Stimulated activated CD8-positive, alpha-beta memory T cell treated with anti-CD3 and anti-CD28 coated beads, Interleukin-2, amount 100 ng/mL, for 48 hours (primary cell): Measurements from ENCODE around the gene COX4I2.
"Not testable (repeated sequence)": the region's sequence is repeated elsewhere in the genome, so short reads cannot be mapped to it uniquely, and the experiment has no call there.

Experiments
- DNase-seq, 2 donors: peaks; one replicate each; pipeline ENCODE4 v3.0.0-alpha.2; 2020; ENCODE audit warnings: low read depth in 2 of 2

Gene COX4I2

GRCh38 chr20:31637660-31638059, at the start of gene COX4I2:
COX4I2 (plus strand) TSS chr20:31637912; CDS start chr20:31639018, 1,106 bp downstream.
- DNase-seq, result no peak

GRCh38 chr20:31590717-31591225, 46.9 kb upstream of the COX4I2 start:
- no peak for DNase-seq

GRCh38 chr20:31593221-31594001, 44.3 kb upstream of the COX4I2 start:
- DNase-seq, result peak in 1 of 2 donors; percentile 38

DNA sequence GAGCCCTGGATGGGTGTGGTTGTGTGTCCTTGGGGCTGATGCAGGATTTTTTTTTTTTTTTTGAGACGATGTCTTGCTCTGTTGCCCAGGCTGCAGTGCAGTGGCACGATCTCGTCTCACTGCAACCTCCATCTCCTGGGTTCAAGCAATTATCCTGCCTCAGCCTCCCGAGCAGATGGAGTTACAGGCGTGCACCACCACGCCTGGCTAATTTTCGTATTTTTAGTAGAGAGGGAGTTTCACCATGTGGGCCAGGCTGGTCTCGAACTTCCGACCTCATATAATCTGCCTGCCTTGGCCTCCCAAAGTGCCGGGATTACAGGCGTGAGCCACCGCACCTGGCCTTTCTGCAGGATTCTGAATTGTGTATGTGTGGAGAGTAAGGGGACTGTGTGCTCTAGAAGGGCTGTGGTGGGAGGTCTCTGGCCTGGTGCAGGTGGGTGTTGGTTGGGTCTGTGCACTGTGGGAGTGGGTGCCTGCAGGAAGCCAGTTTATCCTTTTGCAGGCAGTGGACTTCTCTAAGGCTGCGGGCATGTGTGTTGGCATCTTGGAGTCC, 43.6 kb upstream of the COX4I2 start:
- no peak for DNase-seq

DNA sequence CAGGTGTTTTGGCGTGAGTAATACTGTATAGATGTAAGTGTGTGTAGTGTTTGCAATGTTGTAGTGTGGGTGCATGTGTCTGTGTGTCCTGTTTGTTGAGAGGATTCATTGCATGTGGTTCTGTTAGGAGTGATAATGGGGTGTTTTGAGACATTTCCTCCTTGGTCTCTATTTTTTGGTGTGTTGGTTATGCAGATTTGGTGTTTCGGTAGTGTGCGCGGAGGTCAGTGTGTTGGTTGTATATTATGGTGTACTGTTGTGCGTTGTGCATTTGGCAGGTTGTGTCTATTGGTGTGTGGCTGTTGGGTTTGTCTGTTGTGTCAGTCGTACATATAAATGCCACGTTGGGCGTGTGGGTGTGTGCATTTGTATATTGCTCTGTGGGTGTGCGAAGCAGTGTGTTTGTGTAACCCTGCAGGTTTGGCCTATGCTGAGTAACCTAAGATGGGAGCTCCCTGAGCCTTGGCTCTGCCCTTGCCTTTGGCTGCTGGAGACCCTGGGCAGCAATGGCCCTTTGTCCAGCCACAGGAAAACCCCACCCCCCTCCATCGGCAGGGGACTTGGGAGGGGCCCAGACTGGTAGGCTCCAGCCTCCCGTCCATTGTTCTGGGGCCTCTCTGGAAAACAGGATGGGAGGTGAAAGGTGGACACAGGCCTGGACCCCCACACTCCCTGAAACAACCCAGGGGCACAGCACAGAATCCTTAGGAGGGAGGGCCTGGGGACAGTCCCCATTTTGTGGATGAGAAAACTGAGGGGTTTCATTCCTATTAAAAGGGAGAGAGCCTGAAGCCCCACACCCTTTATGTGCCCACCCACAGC, 42.9 kb upstream of the COX4I2 start:
- DNase-seq, result no peak

DNA sequence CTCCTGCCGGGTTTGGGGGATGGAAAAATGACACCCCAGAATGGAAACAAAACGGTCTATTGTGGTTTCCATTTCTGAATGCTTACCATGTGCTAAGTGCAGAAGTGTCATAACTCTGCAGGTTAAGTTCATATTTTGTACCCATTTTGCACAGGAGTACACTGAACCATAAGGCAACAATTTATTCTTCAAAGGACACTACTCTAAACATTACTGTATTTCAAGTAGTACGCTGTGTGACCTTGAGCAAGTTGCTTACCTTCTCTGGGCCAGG, 42.4 kb upstream of the COX4I2 start:
- DNase-seq, result no peak

GRCh38 chr20:31595654-31596411, 41.9 kb upstream of the COX4I2 start:
- DNase-seq, result no peak

GRCh38 chr20:31596412-31596715, 41.3 kb upstream of the COX4I2 start:
- not testable (repeated sequence) for DNase-seq

- DNase-seq, result no peak
Measured at GRCh38 chr20:31596831-31597480, 40.8 kb upstream of the COX4I2 start.

- DNase-seq, result no peak
Measured at GRCh38 chr20:31597481-31597855, 40.2 kb upstream of the COX4I2 start.

DNA sequence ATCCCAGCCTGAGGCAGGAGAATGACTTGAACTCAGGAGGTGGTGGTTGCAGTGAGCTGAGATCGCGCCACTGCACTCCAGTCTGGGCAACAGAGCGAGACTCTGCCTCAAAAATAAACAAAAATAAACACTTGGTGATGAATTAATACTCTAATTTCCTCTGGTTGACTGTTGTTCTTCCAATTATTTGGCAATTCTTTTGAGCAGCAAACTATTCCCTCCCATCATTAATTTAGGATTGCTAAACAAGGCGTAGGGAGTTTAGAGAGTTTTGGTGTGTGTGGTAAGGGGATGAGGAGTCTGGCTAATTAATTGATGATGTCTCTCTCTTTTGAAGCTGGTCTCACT, 35.3 kb upstream of the COX4I2 start:
- DNase-seq, result no peak

- DNase-seq, result peak in 1 of 2 donors; percentile 40
Measured at GRCh38 chr20:31602779-31603441, 34.8 kb upstream of the COX4I2 start.

- peak; percentile 60 to 74 for DNase-seq
Measured at GRCh38 chr20:31603822-31604566, 33.7 kb upstream of the COX4I2 start.

GRCh38 chr20:31604567-31605030, 33.1 kb upstream of the COX4I2 start:
- no peak for DNase-seq

DNA sequence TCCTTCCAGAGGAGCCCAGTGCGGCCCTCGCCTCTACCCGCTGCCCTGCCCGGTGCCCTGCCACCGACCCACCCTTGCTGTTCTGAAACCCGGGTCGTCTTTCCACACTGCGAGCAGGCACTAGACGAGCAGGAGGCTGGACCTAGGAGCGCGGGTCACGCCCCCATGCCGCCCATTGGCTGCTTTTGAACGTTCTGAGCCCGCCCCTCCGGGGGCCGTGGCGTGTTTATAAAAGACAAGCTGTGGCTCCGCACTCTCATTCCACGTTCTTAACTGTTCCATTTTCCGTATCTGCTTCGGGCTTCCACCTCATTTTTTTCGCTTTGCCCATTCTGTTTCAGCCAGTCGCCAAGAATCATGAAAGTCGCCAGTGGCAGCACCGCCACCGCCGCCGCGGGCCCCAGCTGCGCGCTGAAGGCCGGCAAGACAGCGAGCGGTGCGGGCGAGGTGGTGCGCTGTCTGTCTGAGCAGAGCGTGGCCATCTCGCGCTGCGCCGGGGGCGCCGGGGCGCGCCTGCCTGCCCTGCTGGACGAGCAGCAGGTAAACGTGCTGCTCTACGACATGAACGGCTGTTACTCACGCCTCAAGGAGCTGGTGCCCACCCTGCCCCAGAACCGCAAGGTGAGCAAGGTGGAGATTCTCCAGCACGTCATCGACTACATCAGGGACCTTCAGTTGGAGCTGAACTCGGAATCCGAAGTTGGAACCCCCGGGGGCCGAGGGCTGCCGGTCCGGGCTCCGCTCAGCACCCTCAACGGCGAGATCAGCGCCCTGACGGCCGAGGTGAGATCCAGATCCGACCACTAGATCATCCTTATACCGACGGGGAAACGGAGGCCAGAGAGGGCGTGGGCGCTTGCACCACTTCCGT, 32.4 kb upstream of the COX4I2 start, which contains the start of gene ID1:
Gene ID1, plus strand, starts transcription at position 259 of the 871 bp plus-strand sequence. Its CDS starts 99 bp downstream, at position 358.
- DNase-seq, result peak; percentile 73 to 85

GRCh38 chr20:31605902-31606803, 31.6 kb upstream of the COX4I2 start:
- peak in 1 of 2 donors; percentile 4 for DNase-seq

DNA sequence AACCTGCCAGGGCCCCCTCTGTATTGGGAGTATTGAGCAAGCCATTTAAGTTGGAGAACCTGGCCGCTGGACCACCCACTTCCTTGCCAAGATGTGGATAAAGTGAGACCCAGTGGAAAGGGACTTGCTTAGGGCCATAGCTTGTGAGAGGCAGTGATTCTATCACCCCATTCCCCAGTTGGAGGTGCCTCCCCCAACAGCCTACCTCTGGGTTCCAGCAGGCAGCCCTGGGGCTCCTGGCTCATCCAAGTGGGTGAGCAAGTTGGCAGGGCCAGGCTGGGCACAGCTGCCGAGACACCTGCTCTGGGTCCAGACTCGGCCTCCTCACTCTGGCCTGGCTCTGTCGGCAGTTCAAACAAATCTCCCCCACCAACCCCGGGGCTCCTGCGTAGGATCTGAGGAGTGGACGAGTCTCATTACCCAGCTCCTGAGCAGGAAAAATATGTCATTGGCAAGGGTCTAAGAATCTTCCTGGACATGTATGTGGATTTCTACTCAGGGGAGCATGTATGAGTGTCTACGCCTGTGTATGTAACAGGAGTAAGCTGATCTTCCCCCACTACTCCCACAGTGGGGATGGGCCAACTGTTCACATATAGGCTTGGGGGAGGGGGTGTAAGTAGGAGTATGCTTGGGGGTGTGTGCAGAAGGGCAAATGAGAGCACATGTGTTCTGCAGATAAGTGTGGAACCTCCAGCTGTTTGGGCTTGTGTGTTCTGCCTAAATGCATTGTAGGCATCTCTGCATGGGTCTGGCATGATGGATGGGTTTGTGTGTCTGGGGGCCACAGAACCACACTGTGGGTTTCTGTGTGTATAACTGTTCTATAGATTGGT, 30.7 kb upstream of the COX4I2 start:
- DNase-seq, result no peak
